Neural cell (in vitro differentiated cells): ENCODE measurements around the gene ZBTB7C.

ENCODE experiments used
- MXI1 ChIP-seq: fragments of 450-650 bp; conservative IDR thresholded peaks from 2 replicates; pipeline ENCODE4 v1.6.1; 2014; ENCODE audit warnings: antibody characterized with exemption, mild to moderate bottlenecking; ENCODE audit not compliant: poor library complexity, severe bottlenecking
- RAD21 ChIP-seq: fragments of 450-650 bp; conservative IDR thresholded peaks from 2 replicates; pipeline ENCODE4 v1.6.1; 2014; ENCODE audit warnings: antibody characterized with exemption, mild to moderate bottlenecking, moderate library complexity
- SMC3 ChIP-seq: fragments of 450-650 bp; conservative IDR thresholded peaks from 2 replicates; pipeline ENCODE4 v1.6.1; 2014; ENCODE audit warnings: antibody characterized with exemption, mild to moderate bottlenecking, moderate library complexity; ENCODE audit not compliant: poor library complexity
- TAF1 ChIP-seq: IDR thresholded peaks from 2 replicates; pipeline ENCODE4 v1.6.1; 2012; ENCODE audit warnings: low read depth
- TF ChIP-seq, protein P1 (sequence below): IDR thresholded peaks from 2 replicates; pipeline ENCODE4 v1.6.1; 2012; ENCODE audit warnings: borderline replicate concordance
- TF ChIP-seq, protein P2 (sequence below): fragments of 450-650 bp; IDR thresholded peaks from 2 replicates; pipeline ENCODE4 v1.5.1; 2014; ENCODE audit warnings: antibody characterized with exemption, mild to moderate bottlenecking, moderate library complexity; ENCODE audit not compliant: poor library complexity, severe bottlenecking

DNA sequence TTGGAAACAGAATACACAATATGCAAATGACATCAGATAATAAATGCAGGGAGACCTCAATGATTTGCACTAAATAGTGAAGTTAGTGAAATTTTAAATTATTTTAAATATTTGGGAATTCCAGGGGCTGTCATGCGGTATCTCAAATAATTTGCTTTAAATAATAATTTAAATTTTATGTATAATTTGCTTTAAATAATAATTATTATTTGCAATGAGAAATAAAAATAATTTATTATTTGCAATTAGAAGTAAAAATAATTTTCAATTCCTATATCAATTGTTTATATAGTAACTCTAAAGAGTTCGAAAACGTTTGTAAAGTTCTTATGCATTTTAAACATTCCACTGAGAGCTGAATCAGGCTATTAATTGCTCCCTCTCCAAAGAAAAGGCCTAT lies 226.4 kb downstream of the ZBTB7C start:
- TF ChIP-seq, protein P1, sequence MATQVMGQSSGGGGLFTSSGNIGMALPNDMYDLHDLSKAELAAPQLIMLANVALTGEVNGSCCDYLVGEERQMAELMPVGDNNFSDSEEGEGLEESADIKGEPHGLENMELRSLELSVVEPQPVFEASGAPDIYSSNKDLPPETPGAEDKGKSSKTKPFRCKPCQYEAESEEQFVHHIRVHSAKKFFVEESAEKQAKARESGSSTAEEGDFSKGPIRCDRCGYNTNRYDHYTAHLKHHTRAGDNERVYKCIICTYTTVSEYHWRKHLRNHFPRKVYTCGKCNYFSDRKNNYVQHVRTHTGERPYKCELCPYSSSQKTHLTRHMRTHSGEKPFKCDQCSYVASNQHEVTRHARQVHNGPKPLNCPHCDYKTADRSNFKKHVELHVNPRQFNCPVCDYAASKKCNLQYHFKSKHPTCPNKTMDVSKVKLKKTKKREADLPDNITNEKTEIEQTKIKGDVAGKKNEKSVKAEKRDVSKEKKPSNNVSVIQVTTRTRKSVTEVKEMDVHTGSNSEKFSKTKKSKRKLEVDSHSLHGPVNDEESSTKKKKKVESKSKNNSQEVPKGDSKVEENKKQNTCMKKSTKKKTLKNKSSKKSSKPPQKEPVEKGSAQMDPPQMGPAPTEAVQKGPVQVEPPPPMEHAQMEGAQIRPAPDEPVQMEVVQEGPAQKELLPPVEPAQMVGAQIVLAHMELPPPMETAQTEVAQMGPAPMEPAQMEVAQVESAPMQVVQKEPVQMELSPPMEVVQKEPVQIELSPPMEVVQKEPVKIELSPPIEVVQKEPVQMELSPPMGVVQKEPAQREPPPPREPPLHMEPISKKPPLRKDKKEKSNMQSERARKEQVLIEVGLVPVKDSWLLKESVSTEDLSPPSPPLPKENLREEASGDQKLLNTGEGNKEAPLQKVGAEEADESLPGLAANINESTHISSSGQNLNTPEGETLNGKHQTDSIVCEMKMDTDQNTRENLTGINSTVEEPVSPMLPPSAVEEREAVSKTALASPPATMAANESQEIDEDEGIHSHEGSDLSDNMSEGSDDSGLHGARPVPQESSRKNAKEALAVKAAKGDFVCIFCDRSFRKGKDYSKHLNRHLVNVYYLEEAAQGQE, result no peak
- no peak for TF ChIP-seq MXI1
- TF ChIP-seq, protein P2, sequence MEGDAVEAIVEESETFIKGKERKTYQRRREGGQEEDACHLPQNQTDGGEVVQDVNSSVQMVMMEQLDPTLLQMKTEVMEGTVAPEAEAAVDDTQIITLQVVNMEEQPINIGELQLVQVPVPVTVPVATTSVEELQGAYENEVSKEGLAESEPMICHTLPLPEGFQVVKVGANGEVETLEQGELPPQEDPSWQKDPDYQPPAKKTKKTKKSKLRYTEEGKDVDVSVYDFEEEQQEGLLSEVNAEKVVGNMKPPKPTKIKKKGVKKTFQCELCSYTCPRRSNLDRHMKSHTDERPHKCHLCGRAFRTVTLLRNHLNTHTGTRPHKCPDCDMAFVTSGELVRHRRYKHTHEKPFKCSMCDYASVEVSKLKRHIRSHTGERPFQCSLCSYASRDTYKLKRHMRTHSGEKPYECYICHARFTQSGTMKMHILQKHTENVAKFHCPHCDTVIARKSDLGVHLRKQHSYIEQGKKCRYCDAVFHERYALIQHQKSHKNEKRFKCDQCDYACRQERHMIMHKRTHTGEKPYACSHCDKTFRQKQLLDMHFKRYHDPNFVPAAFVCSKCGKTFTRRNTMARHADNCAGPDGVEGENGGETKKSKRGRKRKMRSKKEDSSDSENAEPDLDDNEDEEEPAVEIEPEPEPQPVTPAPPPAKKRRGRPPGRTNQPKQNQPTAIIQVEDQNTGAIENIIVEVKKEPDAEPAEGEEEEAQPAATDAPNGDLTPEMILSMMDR, result no peak
- no peak for TF ChIP-seq SMC3
- no peak for TF ChIP-seq TAF1
- no peak for TF ChIP-seq RAD21
